Measurements from ENCODE around the gene PBX4.
A peak's percentile ranks its signal among the peaks of the same experiment; 100 is the strongest.

PBX4 gene

GRCh38 chr19:19527674-19528625 lies 90.5 kb downstream of the PBX4 start:
- ChIA-PET CTCF (interaction anchor here (1.0 to 14.9 kb wide), 2 partner anchors 23 to 122 kb away, joined by 3 to 251 read pairs; partner anchors contain the start of gene GATAD2A), POLR2A (no interaction called here)
- no peak for DNase-seq (ENCODE audit: extremely low spot score)

GRCh38 chr19:19527371-19527656 lies 91.2 kb downstream of the PBX4 start:
- ChIA-PET CTCF (interaction anchor here (14.9 kb wide), 1 partner anchor 23 kb away, joined by 251 read pairs; no protein-coding TSS in a partner anchor), POLR2A (no interaction called here)
- DNase-seq (ENCODE audit: extremely low spot score) = no peak
- TF ChIP-seq CTCF (IDR thresholded peaks at IDR 0.05; ENCODE audit: control extremely low read depth, extremely low read depth, low read depth, missing control alignments) = no peak

More at GRCh38 chr19:19527674-19528625, 90.5 kb downstream of the PBX4 start:
- TF ChIP-seq CTCF (IDR thresholded peaks at IDR 0.05; ENCODE audit: control extremely low read depth, extremely low read depth, low read depth, missing control alignments) = no peak

- no peak for TF ChIP-seq CTCF (IDR thresholded peaks at IDR 0.05; ENCODE audit: control extremely low read depth, extremely low read depth, low read depth, missing control alignments)
- CTCF ChIA-PET = interaction anchor here (14.9 kb wide), 1 partner anchor 24 kb away, joined by 251 read pairs; no protein-coding TSS in a partner anchor
- peak; percentile 60 for DNase-seq (ENCODE audit: extremely low spot score)
- POLR2A ChIA-PET = no interaction called here
Measured at GRCh38 chr19:19526581-19527370, 91.7 kb downstream of the PBX4 start.

- ChIA-PET CTCF (interaction anchor here (0.7 to 2.2 kb wide), 4 partner anchors 10 to 118 kb away, joined by 3 to 6 read pairs (median 4); partner anchors contain the start of genes GMIP, NDUFA13 and TSSK6), POLR2A (interaction anchor here (0.6 kb wide), 1 partner anchor 69 kb away, joined by 3 read pairs; no protein-coding TSS in a partner anchor)
- no peak for TF ChIP-seq CTCF (IDR thresholded peaks at IDR 0.05; ENCODE audit: control extremely low read depth, extremely low read depth, low read depth, missing control alignments)
- DNase-seq (ENCODE audit: extremely low spot score) = no peak
Measured at GRCh38 chr19:19525611-19526380, 92.7 kb downstream of the PBX4 start.

GRCh38 chr19:19524053-19524452 lies 94.4 kb downstream of the PBX4 start:
- TF ChIP-seq CTCF (IDR thresholded peaks at IDR 0.05; ENCODE audit: control extremely low read depth, extremely low read depth, low read depth, missing control alignments) = peak; percentile 5
- no peak for DNase-seq (ENCODE audit: extremely low spot score)
- CTCF ChIA-PET = interaction anchor here (1.5 to 2.2 kb wide), 2 partner anchors 8 to 30 kb away, joined by 4 to 6 read pairs; partner anchors contain the start of genes NDUFA13 and TSSK6
- POLR2A ChIA-PET = no interaction called here

GRCh38 chr19:19523177-19523576 lies 95.3 kb downstream of the PBX4 start:
- CTCF ChIA-PET = no interaction called here
- POLR2A ChIA-PET = no interaction called here
- DNase-seq (ENCODE audit: extremely low spot score) = no peak
- TF ChIP-seq CTCF (IDR thresholded peaks at IDR 0.05; ENCODE audit: control extremely low read depth, extremely low read depth, low read depth, missing control alignments) = no peak

Data from GM10248 (cell line).